ENCODE results near the gene STPG1.
A peak's percentile ranks its signal among the peaks of the same experiment; 100 is the strongest.

The STPG1 gene

GRCh38 chr1:24425441-24425840 lies 11.9 kb upstream of the STPG1 start:
- TF ChIP-seq ZFX (IDR thresholded peaks at IDR 0.05), result no peak
- TF ChIP-seq, protein P1, sequence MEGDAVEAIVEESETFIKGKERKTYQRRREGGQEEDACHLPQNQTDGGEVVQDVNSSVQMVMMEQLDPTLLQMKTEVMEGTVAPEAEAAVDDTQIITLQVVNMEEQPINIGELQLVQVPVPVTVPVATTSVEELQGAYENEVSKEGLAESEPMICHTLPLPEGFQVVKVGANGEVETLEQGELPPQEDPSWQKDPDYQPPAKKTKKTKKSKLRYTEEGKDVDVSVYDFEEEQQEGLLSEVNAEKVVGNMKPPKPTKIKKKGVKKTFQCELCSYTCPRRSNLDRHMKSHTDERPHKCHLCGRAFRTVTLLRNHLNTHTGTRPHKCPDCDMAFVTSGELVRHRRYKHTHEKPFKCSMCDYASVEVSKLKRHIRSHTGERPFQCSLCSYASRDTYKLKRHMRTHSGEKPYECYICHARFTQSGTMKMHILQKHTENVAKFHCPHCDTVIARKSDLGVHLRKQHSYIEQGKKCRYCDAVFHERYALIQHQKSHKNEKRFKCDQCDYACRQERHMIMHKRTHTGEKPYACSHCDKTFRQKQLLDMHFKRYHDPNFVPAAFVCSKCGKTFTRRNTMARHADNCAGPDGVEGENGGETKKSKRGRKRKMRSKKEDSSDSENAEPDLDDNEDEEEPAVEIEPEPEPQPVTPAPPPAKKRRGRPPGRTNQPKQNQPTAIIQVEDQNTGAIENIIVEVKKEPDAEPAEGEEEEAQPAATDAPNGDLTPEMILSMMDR (conservative IDR thresholded peaks at IDR 0.05), result no peak
- H3K27ac ChIP-seq, result no peak overlapping the region

GRCh38 chr1:24424990-24425389 lies 11.4 kb upstream of the STPG1 start:
- TF ChIP-seq ZFX (IDR thresholded peaks at IDR 0.05), result no peak
- TF ChIP-seq, protein P1 (conservative IDR thresholded peaks at IDR 0.05), result no peak
- H3K27ac ChIP-seq, result no peak overlapping the region

GRCh38 chr1:24424207-24424606 lies 10.6 kb upstream of the STPG1 start:
- H3K27ac ChIP-seq, result no peak overlapping the region
- TF ChIP-seq ZFX (IDR thresholded peaks at IDR 0.05), result no peak
- TF ChIP-seq, protein P1 (conservative IDR thresholded peaks at IDR 0.05), result no peak

GRCh38 chr1:24421502-24421901 lies 7.9 kb upstream of the STPG1 start:
- no peak for TF ChIP-seq ZFX (IDR thresholded peaks at IDR 0.05)
- TF ChIP-seq, protein P1 (conservative IDR thresholded peaks at IDR 0.05), result no peak
- no peak overlapping the region for H3K27ac ChIP-seq

DNA sequence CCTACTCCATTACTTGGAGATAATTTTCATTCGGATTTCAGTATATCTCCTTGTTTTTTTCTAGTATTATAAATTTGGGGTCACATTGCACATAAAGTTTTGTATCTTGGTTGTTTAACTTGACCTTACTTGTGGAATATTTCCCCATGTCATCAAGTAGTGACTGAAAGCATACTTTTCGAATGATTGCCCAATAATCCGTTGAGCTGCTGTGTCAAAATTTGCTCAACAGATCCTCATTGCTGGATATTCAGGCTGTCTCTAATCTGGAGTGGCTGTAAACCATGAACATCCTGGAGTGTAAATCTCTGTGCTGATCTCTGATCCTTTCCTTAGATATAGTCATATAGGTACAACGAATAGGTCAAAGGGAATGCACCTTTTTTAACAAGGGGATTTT lies 7.0 kb upstream of the STPG1 start:
- TF ChIP-seq, protein P1 (conservative IDR thresholded peaks at IDR 0.05), result no peak
- TF ChIP-seq ZFX (IDR thresholded peaks at IDR 0.05), result no peak
- H3K27ac ChIP-seq, result no peak overlapping the region

- TF ChIP-seq, protein P1 (conservative IDR thresholded peaks at IDR 0.05), result no peak
- TF ChIP-seq ZFX (IDR thresholded peaks at IDR 0.05), result no peak
- H3K27ac ChIP-seq, result peak overlapping the region; percentile 34
Observed at GRCh38 chr1:24418898-24419628, 5.5 kb upstream of the STPG1 start.

DNA sequence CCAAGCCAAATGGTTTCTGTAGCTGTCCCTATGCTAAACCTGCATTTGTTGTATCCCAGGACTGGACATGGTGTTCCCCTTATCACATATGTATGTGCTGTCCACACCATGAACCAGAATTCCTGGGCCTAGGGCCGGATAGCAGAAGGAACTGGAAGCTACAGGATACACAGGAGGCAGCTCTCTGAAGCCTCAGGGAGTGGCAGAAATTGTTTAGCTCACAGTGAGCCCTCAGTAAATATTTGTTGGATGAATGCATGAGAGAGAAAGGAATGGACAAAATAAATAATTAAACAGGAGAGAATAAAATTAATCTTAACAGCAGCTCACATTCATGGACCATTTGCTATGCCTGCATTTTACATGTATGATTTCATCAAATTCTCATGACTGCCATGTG lies 4.1 kb upstream of the STPG1 start:
- no peak for TF ChIP-seq ZFX (IDR thresholded peaks at IDR 0.05)
- TF ChIP-seq, protein P1 (conservative IDR thresholded peaks at IDR 0.05), result no peak
- H3K27ac ChIP-seq, result no peak overlapping the region

All from C4-2B (cell line).